HG02759 (cell line): ENCODE data around the gene SLC34A3.
"Not testable (repeated sequence)": the region's sequence is repeated elsewhere in the genome, so short reads cannot be mapped to it uniquely, and the experiment has no call there.

Experiments
- ATAC-seq: cut with Tn5 transposase; IDR thresholded peaks from one replicate; pipeline ENCODE4 v1.9.1; 2021; ENCODE audit warnings: mild to moderate bottlenecking, moderate library complexity; ENCODE audit not compliant: unreplicated experiment

SLC34A3 gene

DNA sequence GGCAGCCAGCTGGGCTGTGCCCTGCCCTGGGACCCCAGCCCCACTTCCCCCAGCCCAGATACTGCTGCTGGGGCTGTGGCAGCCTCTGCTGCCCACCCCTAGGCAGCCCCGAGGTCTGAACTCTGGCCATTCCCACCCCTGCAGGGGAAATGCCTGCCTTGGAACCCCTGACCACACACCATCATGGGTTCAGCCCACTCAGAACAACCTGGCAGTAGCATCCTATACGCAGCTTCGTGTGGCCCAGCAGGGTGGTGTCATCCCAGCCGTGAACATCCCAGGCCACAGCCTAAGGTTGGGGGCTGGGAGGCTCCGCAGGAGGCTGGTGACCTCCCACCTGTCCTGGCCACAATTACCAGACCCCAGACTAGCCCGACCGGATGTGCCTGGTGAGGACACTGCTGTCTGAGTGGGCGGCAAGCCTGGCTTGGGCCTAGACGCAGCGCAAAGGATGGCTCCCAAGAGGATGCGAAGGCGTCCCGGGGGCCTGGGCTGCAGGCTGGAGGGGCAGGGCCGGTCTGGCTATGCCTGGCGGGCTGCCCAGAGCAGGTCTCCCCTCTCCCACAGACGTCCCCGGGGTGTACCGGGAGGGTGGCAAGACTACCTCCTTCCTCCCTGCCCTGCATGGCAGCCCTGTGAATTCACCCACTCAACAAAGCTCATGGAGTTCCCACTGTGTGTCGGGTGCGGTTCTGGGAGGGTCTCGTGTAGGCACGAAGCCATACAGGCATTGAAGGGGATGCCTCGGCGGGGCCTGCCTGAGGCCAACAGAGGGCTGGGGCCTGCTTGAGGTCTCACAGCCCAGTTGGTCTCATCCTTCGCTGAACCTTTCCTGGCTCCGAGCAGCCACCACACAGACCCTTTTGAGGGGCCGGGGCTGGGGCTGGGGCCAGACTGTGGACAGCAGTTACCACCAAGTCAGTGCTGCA lies 1.5 kb upstream of the SLC34A3 start:
- ATAC-seq, result no peak

DNA sequence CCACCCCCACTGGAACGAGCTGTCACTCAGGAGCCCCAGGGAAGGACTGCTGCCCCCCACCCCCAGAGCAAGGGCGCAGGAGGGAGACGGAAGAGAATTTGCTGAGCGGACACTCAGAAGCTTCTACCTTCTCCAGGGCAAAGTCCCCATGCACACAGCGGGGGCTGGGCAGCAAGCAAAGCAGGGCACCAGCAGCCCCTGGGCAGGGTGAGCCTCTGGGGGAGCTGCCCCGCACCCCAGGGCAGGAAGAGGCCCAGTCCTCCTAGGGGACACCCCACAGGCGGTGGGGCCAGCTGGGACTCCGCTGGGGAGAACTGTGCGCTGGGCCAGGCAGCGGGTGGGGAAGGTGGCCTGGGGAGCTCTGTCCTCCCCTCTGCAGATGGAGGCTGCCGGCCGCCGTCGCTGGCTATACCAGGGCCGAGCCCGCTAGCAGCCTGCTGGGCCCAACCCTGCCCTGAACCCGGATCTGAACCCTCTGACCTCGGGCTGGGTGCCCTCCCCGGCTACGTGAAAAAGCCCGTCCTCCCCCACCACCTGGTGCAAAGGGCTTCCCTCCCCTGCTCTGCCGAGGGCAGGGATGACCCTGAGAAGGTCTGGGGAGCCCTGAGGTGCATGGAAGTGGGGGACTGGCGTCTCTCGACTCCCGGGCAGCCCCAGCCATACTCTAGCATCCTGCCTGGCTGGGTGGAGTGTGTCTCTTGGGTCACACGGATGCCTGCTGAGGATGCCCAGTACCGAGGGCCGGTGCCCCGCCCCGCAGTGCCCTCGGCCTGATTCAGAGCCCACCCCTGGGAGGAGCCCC lies 597 bp upstream of the SLC34A3 start:
- ATAC-seq, result no peak

DNA sequence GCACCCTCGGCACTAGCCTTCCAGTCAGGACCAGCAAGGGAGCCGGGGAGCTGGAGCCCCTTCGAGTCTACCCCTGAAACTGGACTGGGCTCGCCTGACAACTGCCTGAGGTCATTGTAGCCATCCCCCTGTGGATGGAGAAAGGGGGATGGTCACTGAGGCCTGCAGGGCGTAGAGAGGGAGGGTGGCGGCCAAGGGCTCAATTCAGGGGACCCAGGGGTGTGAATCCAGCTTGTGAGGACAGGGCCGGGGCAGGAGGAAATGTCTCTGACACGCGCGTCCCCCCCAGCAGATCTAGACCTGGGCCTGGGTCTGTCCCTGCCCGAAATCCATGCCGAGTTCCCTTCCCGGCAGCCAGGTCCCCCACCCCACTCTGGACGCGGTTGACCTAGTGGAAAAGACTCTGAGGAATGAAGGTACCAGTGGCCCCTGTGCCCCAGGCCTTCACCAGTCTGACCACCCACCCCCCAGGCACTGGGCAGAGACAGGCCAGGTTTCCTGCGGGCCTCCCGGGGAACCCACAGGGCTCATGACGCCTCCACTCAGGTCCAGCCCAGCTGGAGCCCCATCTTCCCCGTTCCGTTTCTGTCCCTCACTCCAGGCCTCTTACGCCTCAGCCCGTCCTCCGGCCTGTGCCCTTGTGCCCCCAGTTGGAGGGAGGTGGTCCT lies 805 bp downstream of the SLC34A3 start:
- no peak for ATAC-seq

DNA sequence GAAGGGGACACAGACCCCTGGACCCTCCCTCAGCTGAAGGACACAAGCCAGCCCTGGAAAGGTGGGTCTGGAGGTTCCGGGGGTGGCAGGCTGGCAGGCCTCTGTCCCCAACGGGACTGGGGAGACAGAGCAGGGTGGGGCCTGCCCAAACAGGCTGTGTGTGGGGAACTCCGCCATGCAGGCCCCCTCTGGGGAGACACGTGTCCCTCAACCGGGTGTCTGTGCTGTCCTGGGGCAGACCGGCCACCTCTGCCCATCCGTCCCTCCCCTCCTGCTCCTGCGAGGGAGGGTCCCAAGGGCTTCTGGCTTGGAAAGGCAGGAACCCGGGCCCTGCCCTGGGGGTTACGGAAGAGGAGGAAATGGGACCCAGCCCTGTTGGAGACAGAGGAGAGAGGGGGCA lies 1.4 kb downstream of the SLC34A3 start:
- ATAC-seq, result no peak

DNA sequence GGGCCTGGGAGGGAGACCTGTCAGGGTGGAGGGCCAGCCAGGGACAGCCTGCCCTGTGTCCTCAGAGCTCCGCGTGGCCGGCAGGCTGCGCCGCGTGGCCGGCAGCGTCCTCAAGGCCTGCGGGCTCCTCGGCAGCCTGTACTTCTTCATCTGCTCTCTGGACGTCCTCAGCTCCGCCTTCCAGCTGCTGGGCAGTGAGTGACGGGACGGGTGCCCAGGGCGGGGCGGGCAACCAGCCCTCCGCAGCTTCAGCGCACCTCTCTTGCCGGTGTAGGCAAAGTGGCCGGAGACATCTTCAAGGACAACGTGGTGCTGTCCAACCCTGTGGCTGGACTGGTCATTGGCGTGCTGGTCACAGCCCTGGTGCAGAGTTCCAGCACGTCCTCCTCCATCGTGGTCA lies 1.8 kb downstream of the SLC34A3 start:
- ATAC-seq, result no peak

DNA sequence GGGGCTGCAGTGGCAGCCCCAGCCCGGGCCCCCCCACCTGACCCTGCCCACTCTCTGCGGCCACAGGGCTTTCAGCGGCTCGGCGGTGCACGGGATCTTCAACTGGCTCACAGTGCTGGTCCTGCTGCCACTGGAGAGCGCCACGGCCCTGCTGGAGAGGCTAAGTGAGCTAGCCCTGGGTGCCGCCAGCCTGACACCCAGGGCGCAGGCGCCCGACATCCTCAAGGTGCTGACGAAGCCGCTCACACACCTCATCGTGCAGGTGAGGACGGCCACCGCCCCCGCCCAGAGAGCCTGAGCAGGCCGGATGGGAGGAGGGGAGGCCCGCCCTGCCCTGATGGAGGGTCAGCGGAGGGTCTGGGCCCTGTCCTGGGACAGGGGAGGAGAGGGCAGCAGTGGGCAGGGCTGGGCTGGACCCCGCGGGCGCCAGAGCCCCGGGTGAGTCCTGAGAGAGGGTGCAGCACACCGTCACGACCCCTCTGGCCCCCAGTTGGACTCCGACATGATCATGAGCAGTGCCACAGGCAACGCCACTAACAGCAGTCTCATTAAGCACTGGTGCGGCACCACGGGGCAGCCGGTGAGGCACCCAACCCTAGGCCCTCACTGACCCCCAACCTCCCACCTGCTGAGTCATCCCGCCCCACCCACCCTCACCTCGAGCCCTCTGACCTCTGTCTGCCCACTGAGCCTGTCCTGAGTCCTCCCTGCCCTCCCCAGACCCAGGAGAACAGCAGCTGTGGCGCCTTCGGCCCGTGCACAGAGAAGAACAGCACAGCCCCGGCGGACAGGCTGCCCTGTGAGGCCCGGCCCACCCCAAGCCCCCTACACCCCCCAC lies 2.7 kb downstream of the SLC34A3 start:
- ATAC-seq, result no peak

DNA sequence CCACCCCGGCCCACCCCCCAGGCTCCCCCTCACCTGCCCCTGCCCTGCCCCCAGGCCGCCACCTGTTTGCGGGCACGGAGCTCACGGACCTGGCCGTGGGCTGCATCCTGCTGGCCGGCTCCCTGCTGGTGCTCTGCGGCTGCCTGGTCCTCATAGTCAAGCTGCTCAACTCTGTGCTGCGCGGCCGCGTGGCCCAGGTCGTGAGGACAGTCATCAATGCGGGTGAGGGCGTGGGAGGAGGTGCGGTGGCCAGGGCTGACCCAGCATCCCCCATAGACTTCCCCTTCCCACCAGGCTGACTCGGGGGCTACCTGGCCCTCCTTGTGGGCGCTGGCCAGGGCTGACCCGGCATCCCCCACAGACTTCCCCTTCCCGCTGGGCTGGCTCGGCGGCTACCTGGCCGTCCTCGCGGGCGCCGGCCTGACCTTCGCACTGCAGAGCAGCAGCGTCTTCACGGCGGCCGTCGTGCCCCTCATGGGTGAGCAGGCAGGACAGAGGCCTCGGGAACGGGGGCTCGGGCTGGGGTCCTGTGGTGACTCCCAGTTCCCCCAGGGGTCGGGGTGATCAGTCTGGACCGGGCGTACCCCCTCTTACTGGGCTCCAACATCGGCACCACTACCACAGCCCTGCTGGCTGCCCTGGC lies 3.5 kb downstream of the SLC34A3 start:
- ATAC-seq, result no peak

DNA sequence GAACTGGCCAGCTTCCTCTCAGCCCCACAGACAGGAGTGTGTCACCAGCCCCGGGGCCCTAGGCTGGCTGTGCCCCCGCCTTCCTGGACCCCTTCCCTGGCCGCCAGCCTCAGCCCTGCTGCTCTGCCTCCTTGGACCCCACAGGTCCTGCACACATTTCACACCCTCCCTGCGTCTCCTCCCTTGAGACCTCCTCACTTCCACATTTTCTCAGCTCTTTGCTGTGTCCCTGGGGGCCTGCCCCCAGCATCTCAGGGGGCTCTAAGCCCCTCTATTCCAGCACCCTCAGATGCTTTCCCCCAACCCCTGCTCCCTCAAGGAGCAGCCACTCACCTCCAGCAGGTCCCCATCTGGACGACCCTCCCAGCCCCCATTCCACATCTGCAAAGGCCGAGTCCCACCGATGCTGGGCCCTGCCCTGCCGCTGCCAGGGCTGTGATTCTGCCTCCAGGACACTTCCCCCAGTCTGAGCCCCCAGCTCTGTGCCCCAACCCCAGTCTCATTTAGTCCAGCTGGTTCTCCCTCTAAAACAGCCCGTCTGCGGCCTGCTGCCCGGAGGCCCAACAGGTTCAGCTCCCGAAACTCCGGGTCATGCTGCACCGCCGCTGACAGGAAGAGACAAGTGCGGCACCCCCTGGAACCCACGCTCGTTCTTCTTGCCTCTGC lies 4.2 kb downstream of the SLC34A3 start:
- no peak for ATAC-seq

DNA sequence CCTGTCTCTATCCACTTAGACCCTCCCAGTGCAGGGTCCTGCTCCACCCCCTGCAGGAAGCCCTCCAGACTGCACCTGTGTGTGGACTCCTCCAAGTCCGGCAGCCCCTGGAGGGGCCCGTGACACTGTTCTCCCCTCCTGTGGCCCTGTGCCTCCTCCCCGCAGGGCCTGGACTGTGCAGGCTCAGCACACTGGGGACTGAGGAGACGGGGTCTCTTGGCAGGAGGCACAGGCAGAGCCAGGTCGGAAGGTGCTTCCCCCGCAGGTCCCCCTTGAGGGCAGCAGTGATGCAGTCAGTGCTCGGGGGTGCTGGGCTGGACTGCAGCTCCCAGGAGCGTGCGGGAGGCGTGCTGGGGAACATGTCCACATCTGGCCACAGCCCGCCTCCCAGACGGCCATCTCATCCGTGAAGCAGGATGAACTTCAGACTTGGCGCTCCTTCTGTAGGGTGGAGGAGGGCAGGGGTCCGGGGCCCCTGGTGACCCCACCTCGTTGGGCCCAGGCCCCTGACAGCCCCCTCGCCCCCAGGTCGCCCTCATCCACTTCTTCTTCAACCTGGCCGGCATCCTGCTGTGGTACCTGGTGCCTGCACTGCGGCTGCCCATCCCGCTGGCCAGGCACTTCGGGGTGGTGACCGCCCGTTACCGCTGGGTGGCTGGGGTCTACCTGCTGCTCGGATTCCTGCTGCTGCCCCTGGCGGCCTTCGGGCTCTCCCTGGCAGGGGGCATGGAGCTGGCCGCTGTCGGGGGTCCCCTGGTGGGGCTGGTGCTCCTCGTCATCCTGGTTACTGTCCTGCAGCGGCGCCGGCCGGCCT lies 4.9 kb downstream of the SLC34A3 start:
- ATAC-seq, result no peak

DNA sequence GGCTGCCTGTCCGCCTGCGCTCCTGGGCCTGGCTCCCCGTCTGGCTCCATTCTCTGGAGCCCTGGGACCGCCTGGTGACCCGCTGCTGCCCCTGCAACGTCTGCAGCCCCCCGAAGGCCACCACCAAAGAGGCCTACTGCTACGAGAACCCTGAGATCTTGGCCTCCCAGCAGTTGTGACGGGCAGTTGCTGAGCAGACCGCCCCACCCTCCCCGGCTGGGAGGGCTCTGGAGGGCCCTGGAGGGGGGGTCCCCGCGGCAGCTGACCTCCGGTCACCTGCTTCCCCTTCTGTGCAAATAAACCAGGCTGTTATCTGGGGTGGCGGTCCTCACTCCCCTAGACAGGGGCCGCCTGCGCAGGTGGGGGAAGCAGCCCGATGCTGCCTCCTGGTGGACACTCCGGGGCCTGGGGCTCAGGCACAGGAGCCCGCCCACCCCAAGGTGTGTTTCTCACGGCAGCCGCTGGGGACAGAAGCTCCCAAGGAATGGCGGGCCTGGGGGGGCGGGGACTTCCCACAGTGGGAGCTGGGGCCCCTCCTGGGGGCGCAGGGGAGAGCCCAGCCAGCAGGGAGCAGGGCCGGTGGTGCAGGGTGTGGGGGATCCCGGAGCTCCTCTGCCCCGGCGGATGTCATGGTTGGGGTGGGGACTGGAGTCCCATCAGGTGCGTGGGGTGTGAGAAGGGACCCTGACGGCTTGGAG lies 5.7 kb downstream of the SLC34A3 start:
- no peak for ATAC-seq

DNA sequence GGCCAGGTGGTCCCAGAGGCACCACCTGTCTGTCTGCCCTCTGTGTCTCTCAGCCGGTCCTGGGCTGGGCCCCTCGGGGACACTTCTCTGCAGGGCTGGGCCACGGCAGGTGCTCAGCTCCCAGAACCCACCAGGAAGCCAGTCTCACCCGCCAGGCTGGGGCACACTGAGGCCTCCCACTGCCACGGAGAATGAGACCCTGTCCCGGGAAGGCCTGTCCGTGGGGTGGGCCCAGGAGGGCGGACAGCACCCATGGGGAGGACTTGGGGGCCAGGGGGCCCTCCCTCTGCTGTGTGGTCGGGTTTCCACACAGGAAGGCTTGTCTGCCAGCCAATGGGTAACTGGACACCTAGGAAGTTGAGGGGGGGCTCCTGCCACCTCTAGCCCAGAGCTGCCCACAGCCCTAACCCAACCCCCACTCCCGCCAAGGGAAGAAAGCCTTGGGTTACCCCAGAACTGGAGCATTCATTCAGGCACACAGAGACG lies 6.3 kb downstream of the SLC34A3 start:
- ATAC-seq, result no peak

DNA sequence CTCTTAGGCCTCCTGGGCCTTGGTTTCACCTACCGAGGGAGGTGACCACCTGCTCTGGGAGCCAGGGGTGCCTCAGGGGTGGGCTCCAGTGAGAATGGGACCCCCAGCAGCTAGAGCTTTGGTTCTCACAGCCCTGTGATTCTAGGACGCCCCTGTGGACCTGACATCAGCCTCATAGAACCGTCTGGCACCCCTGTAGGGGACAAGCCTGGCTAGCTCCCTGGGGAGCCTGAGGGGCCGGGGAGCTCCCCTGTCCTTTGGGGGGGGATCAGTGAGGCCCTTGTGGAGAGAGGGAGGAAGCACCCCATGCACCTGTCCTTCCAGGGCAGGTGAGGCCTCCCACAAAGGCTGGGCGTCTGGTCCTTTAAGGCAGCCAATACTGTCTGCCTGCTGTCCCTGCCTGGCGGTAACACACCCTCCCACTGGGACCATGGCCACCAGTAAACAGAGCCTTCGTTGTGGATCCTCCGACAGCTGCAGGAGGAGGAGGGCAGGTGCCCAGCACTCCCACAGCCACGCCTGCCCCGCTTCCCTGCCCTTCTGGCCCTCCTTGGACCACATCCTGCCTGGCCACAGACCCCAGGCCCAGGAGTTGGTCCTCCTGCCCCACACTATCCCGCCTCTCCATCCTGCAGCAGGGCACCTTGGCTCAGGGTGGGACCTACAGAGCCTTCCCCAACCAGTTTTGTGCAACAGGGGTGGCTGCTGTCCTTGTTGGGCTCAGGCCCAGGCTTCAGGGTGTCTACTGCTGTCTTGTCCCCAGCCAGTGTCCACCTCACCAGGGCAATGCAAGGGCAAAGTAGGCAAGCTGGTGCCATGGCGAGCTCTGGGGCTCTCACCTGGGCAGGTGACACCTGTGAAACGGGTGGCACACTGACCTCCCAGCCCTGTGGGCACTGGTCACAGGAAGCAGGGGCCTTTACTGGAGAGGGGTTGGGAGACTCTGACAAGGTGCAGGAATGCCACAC lies 7.3 kb downstream of the SLC34A3 start:
- ATAC-seq, result no peak

DNA sequence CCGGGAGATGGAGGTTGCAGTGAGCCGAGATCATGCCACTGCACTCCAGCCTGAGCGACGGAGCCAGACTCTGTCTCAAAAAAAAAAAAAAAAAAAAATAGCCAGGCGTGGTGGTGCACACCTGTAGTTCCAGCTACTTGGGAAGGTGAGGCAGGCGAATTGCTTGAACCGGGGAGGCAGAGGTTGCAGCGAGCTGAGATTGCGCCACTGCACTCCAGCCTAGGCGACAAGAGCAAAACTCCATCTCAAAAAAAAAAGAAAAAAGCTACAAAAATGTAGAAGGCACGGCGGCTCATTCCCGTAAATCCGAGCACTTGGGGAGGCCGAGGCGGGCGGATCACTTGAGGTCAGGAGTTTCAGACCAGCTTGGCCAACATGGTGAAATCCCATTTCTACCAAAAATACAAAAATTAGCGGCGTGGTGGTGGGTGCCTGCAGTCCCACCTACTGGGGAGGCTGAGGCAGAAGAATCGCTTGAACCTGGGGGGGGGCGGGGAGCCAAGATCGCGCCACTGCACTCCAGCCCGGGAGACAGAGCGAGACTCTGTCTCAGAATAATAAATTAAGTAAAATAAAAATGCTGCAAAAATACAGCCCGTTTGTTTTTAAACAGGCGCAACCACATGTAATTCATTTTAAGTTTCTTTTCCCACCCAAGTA lies 9.0 kb downstream of the SLC34A3 start:
- not testable (repeated sequence) for ATAC-seq

DNA sequence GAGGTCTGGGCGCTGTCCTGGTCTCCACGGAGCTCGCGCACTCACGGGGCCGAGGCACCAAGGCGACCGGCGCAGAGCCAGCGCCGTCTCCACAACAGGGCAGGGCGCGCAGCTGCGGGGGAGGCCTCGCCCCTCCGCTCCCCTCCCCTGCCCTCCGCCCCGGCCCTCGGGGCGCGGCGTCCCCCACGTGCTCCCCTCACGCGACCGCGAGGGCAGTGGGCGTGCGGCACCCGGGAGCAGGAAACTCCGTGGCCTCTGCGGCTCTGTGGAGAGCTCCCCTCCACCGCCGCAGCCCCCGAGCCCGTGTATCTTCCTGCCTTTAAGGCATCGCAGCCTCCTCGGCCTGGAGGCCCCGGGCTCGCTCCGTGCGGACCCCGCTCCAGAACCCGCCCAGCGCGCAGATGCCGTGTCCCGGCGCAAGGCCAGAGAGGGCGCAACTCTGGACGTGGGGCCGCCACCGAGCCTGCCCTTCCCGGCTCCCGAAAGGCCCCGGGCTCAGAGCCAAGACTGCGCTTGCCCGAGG lies 9.7 kb downstream of the SLC34A3 start:
- ATAC-seq, result peak; percentile 29

DNA sequence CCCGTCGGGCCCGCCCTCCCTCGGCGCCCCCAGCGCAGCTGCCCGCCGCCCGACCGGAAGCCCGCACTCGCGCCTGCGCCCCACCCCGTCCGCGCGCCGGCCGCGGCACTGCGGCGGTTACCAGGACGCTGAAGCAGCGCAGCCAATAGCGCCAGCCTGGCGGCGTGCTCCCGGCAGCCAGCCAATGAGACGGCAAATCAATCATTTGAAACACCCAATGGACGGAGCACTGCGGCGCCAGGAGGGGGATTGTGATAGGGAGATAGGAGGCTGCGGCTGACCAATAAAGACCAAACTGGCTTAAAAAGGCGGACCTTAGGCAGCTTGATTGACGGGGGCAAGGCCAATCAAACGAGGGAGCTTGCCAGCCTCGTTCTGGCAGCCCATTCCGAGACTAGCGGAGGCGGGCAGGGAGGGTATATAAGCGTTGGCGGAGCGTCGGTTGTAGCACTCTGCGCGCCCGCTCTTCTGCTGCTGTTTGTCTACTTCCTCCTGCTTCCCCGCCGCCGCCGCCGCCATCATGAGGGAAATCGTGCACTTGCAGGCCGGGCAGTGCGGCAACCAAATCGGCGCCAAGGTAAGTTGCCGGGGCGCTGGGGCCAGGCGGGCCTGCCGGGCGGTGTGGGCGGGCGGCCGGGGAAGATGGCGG lies 10.3 kb downstream of the SLC34A3 start, which contains the start of gene TUBB4B:
Gene TUBB4B, plus strand, starts transcription at position 447 of the 649 bp plus-strand sequence. Its CDS starts 74 bp downstream, at position 521.
- ATAC-seq, result peak; percentile 76
